B cell (primary cell): Measurements from ENCODE around the gene INO80C. TPM values are rescaled to one million over a fixed set of nuclear protein-coding genes. Genes with fewer than 3 reads are reported as not detected.

ENCODE experiments used
- ATAC-seq: fragments of 200-7000 bp; cut with Tn5 transposase; one replicate; pipeline ENCODE4 v1.10.0; 2021; ENCODE audit warnings: low read depth, mild to moderate bottlenecking, moderate number of reproducible peaks, moderate library complexity
- CTCF ChIA-PET: fragments of 350-600 bp; sonication (Branson Sonifier 250); formaldehyde crosslinking; loops from one replicate; lab custom pipeline; 2021; ENCODE audit warnings: antibody characterized with exemption, inconsistent platforms; lab: Charles Lee
- POLR2A ChIA-PET: fragments of 350-600 bp; sonication (Branson Sonifier 250); formaldehyde crosslinking; loops from one replicate; lab custom pipeline; 2021; ENCODE audit warnings: antibody characterized with exemption; lab: Charles Lee
- DNase-seq: peaks from one replicate; pipeline ENCODE4 v3.0.0; 2013
- H2AFZ ChIP-seq: 2 replicates; pipeline ENCODE4 v1.6.1; 2012; ENCODE audit warnings: mild to moderate bottlenecking, low read depth, low read length; ENCODE audit not compliant: insufficient read depth, poor library complexity, severe bottlenecking
- H3K27ac ChIP-seq, 2 donors: 1 replicate in 1 of 2; 2 replicates in 1 of 2; pipeline ENCODE4 v1.5.1; 2012 to 2013; ENCODE audit warnings: low read length in 2 of 2, mild to moderate bottlenecking in 2 of 2, moderate library complexity in 1 of 2
- H3K27me3 ChIP-seq, 4 experiments: fragments of 200-600 bp in 1 of 4; sonication (generic) in 1 of 4; replicated peaks in 1 of 4; 1 replicate in 2 of 4; 2 replicates in 2 of 4; pipeline versions ENCODE4 v1.6.1 to v1.7.0; 2013 to 2016; ENCODE audit warnings: low read length in 3 of 4, mild to moderate bottlenecking in 2 of 4, mixed read lengths in 1 of 4, moderate library complexity in 1 of 4; ENCODE audit not compliant: insufficient read depth in 4 of 4, control insufficient read depth in 3 of 4; ENCODE audit errors: control extremely low read depth in 1 of 4
- H3K36me3 ChIP-seq, 2 experiments: replicated peaks in 1 of 2; 1 replicate in 1 of 2; 2 replicates in 1 of 2; pipeline versions ENCODE4 v1.6.1 to v1.7.1; 2013; ENCODE audit warnings: low read length in 1 of 2; ENCODE audit not compliant: insufficient read depth in 2 of 2, control insufficient read depth in 1 of 2; ENCODE audit errors: control extremely low read depth in 1 of 2, extremely low read depth in 1 of 2
- H3K4me1 ChIP-seq, 2 donors: fragments of 200-600 bp in 1 of 2; sonication (generic) in 1 of 2; 1 replicate in 1 of 2; 2 replicates in 1 of 2; pipeline versions ENCODE4 v1.5.1 to v1.6.1; 2013 to 2017; ENCODE audit warnings: low read length in 2 of 2; ENCODE audit not compliant: control insufficient read depth in 2 of 2, insufficient read depth in 2 of 2
- H3K4me2 ChIP-seq: replicated peaks from 2 replicates; pipeline ENCODE3; 2012; ENCODE audit warnings: mild to moderate bottlenecking, low read depth, low read length; ENCODE audit not compliant: poor library complexity, severe bottlenecking
- H3K4me3 ChIP-seq, 5 experiments: fragments of 200-600 bp in 1 of 5; sonication (generic) in 1 of 5; 1 replicate in 3 of 5; 2 replicates in 2 of 5; pipeline versions ENCODE4 v1.5.1 to v1.7.0; 2011 to 2016; ENCODE audit warnings: low read length in 4 of 5, mild to moderate bottlenecking in 4 of 5, low read depth in 2 of 5, control low read depth in 1 of 5, moderate library complexity in 1 of 5; ENCODE audit not compliant: insufficient read depth in 1 of 5; ENCODE audit errors: control extremely low read depth in 1 of 5, extremely low read depth in 1 of 5
- H3K79me2 ChIP-seq: fragments of 200-600 bp; sonication (generic); one replicate; pipeline ENCODE4 v1.6.0; 2016; ENCODE audit warnings: low read length; ENCODE audit not compliant: control insufficient read depth, insufficient read depth
- H3K9ac ChIP-seq: fragments of 200-600 bp; sonication (generic); 2 replicates; pipeline ENCODE4 v1.6.1; 2017; ENCODE audit warnings: mild to moderate bottlenecking, low read length, moderate library complexity
- H3K9me3 ChIP-seq, 3 donors: one replicate each; pipeline versions ENCODE4 v1.6.1 to v1.7.1; 2013; ENCODE audit warnings: low read length in 2 of 3; ENCODE audit not compliant: control insufficient read depth in 2 of 3, insufficient read depth in 1 of 3; ENCODE audit errors: control extremely low read depth in 1 of 3
- H4K20me1 ChIP-seq: 2 replicates; pipeline ENCODE4 v1.6.0; 2012; ENCODE audit warnings: mild to moderate bottlenecking, low read length; ENCODE audit not compliant: insufficient read depth, control insufficient read depth, poor library complexity, severe bottlenecking
- H3K27ac Mint-ChIP-seq: one replicate; pipeline ENCODE4 v1.8.0; 2021; ENCODE audit warnings: mixed read lengths
- H3K27me3 Mint-ChIP-seq: one replicate; pipeline ENCODE4 v1.8.0; 2021; ENCODE audit warnings: mixed read lengths
- H3K4me1 Mint-ChIP-seq: one replicate; pipeline ENCODE4 v1.8.0; 2021; ENCODE audit warnings: mixed read lengths
- H3K4me3 Mint-ChIP-seq: one replicate; pipeline ENCODE4 v1.8.0; 2021; ENCODE audit warnings: mixed read lengths
- H3K9me3 Mint-ChIP-seq: one replicate; pipeline ENCODE4 v1.8.0; 2022; ENCODE audit warnings: mixed read lengths; ENCODE audit not compliant: insufficient read depth
- CTCF ChIP-seq: fragments of 200-600 bp; IDR thresholded peaks from one replicate; pipeline ENCODE4 v1.8.0; 2022; ENCODE audit warnings: antibody characterized with exemption, mild to moderate bottlenecking
- EZH2 ChIP-seq: IDR thresholded peaks from 2 replicates; pipeline ENCODE4 v1.6.1; 2012; ENCODE audit warnings: borderline replicate concordance, low read depth, mild to moderate bottlenecking, moderate library complexity, low read length; ENCODE audit not compliant: insufficient read depth, poor library complexity, severe bottlenecking
- WGBS: methylation state at CpG from one replicate; pipeline ENCODE4 v1.1.5; 2013; ENCODE audit warnings: missing lambda C conversion rate; ENCODE audit not compliant: insufficient coverage; 5-methylcytosine and 5-hydroxymethylcytosine counted together
- intact Hi-C: fragments of 100-400 bp; cut with micrococcal nuclease; formaldehyde crosslinking; loops from one replicate; pipeline ENCODE4 v1.10.0; 2022
- polyA minus RNA-seq: library from RNA; depleted of rRNA, polyadenylated mRNA; stranded (reverse); fragments of >200 nt; gene quantifications from 2 replicates; pipeline ENCODE4 v1.2.3, GENCODE V29; 2012
- polyA plus RNA-seq: library from polyadenylated mRNA; depleted of rRNA; stranded (reverse); fragments of >200 nt; gene quantifications from 2 replicates; pipeline ENCODE4 v1.2.3, GENCODE V29; 2012
- total RNA-seq, 2 donors: library from RNA; stranded (reverse); fragments of 120-200 nt in 1 of 2; gene quantifications; 1 replicate in 1 of 2; 2 replicates in 1 of 2; pipeline versions ENCODE4 v1.2.3 to v1.2.4, GENCODE V29; 2013 to 2022

Gene INO80C
- total RNA-seq (37.9 and 38.5 TPM in 2 replicates), polyA plus RNA-seq (18.2 and 33.6 TPM in 2 replicates), polyA minus RNA-seq (12.5 and 14.6 TPM in 2 replicates)
- total RNA-seq (2013): 7.7 TPM

- TF ChIP-seq CTCF (no peak), EZH2 (no peak)
- intact Hi-C loops: loop anchor here (1.0 to 10.0 kb wide), 11 partner anchors 14 to 1327 kb away; partner anchors contain the start of genes KIAA1328, MAPRE2, RMP24 and RPRD1A
- CTCF ChIA-PET: interaction anchor here (0.7 to 1.8 kb wide), 7 partner anchors 16 to 457 kb away, joined by 3 to 5 read pairs (median 3); no protein-coding TSS in a partner anchor
- POLR2A ChIA-PET: interaction anchor here (0.6 to 1.5 kb wide), 8 partner anchors 14 to 643 kb away, joined by 3 to 12 read pairs (median 6); partner anchors contain the start of genes GALNT1, RMP24 and ZNF24
- Histone ChIP-seq H3K4me3 (peak within 1 kb of the TSS; percentile 64 to 98 (median 94)), H3K79me2 (peaks cover 33% of the 10 kb centered on the region), H3K27me3 (no peaks in the 10 kb centered on the region), H3K4me1 (peaks cover 21 to 25% of the 10 kb centered on the region in 2 donors), H3K9me3 (peaks cover 0 to 8% (median 0%) of the 10 kb centered on the region in 3 donors), H3K4me2 (peak within 1 kb of the TSS; percentile 70), H2AFZ (peak within 1 kb of the TSS; percentile 78), H3K9ac (peak within 1 kb of the TSS; percentile 97), H4K20me1 (no peaks in the 10 kb centered on the region), H3K36me3 (no peaks in the 10 kb centered on the region), H3K27ac (peak within 1 kb of the TSS; percentile 92 to 95)
- DNase-seq (peak; percentile 97), ATAC-seq (peak; percentile 89)
- peak within 1 kb of the TSS; percentile 99 for H3K27ac Mint-ChIP-seq
- H3K4me3 Mint-ChIP-seq: peak within 1 kb of the TSS; percentile 94
- under 1% methylated on average over 56 of the region's 61 CpGs for WGBS
- H3K27me3 Mint-ChIP-seq: no peaks in the 10 kb centered on the region
- H3K9me3 Mint-ChIP-seq: no peaks in the 10 kb centered on the region
- H3K4me1 Mint-ChIP-seq: peaks cover 53% of the 10 kb centered on the region
These were observed at the start of gene INO80C for GRCh38 chr18:35497370-35498197. TSS of gene INO80C (minus strand) at chr18:35497960. CDS start at chr18:35497874, 86 bp downstream.
